Vagina (tissue), 2 donors: ENCODE results near the gene AGL. TPM values are rescaled to one million over a fixed set of nuclear protein-coding genes. Genes with fewer than 3 reads are reported as not detected.
"Not testable (repeated sequence)": the region's sequence is repeated elsewhere in the genome, so short reads cannot be mapped to it uniquely, and the experiment has no call there.

Source experiments
- DNase-seq, 2 donors: peaks; one replicate each; pipeline ENCODE4 v3.0.0-alpha.2; 2017; ENCODE audit errors: extremely low spot score in 2 of 2
- H3K27ac ChIP-seq: fragments of 200-600 bp; sonication (generic); one replicate; pipeline ENCODE4 v1.5.1; 2019
- H3K27me3 ChIP-seq: fragments of 200-600 bp; sonication (generic); one replicate; pipeline ENCODE4 v1.5.1; 2019
- H3K36me3 ChIP-seq, 2 donors: fragments of 200-600 bp; sonication (generic); one replicate each; pipeline ENCODE4 v1.5.1; 2017 to 2019
- H3K4me1 ChIP-seq: fragments of 200-600 bp; sonication (generic); one replicate; pipeline ENCODE4 v1.5.1; 2019
- H3K4me3 ChIP-seq, 2 donors: fragments of 200-600 bp; sonication (generic); 1 replicate in 1 of 2; 2 replicates in 1 of 2; pipeline ENCODE4 v1.5.1; 2016 to 2019
- H3K9me3 ChIP-seq: fragments of 200-600 bp; sonication (generic); one replicate; pipeline ENCODE4 v1.5.1; 2019
- CTCF ChIP-seq, 3 experiments: fragments of 450-650 bp in 2 of 3; fragments of 200-600 bp in 1 of 3; sonication (generic) in 1 of 3; IDR thresholded peaks; one replicate each; pipeline ENCODE4 v1.5.1; 2017 to 2019; ENCODE audit warnings: antibody characterized with exemption in 3 of 3, mild to moderate bottlenecking in 2 of 3, moderate library complexity in 2 of 3
- POLR2A ChIP-seq, 2 donors: fragments of 450-650 bp; IDR thresholded peaks; one replicate each; pipeline ENCODE4 v1.6.1; 2017; ENCODE audit warnings: antibody characterized with exemption in 2 of 2, mild to moderate bottlenecking in 2 of 2, moderate library complexity in 2 of 2
- POLR2AphosphoS5 ChIP-seq, 2 donors: sonication (generic); formaldehyde crosslinking; IDR thresholded peaks; one replicate each; pipeline ENCODE4 v1.9.0; 2017; ENCODE audit warnings: antibody characterized with exemption in 2 of 2, mild to moderate bottlenecking in 2 of 2, low read depth in 1 of 2; ENCODE audit not compliant: insufficient read depth in 1 of 2
- intact Hi-C: fragments of 100-400 bp; cut with DNase I; formaldehyde crosslinking; loops from one replicate; pipeline ENCODE4 v1.15.1; 2023
- small RNA-seq: library from RNA; depleted of rRNA; stranded (forward); fragments of <200 nt; gene quantifications from one replicate; pipeline ENCODE3, GENCODE V24; 2016
- total RNA-seq: library from RNA; depleted of rRNA; stranded (reverse); fragments of >200 nt; gene quantifications from one replicate; pipeline ENCODE4 v1.2.3, GENCODE V29; 2016

Gene AGL
- total RNA-seq, 1 donor from 2014 or later = 14.0 TPM

GRCh38 chr1:99969729-99970621 lies 119.8 kb downstream of the AGL start, which contains the start of gene SLC35A3:
TSS of gene SLC35A3 (plus strand) at chr1:99969996. CDS start at chr1:99993555, 23,559 bp downstream.
- intact Hi-C loops = no loop called here
- Histone ChIP-seq H3K9me3 (no peaks in the 10 kb centered on the region), H3K4me1 (peaks cover 24% of the 10 kb centered on the region)

GRCh38 chr1:99970713-99971255 lies 120.6 kb downstream of the AGL start:
- Histone ChIP-seq H3K36me3 (no peaks in the 10 kb centered on the region), H3K9me3 (no peaks in the 10 kb centered on the region), H3K4me1 (peaks cover 24% of the 10 kb centered on the region), H3K27me3 (no peaks in the 10 kb centered on the region), H3K4me3 (peak overlapping the region; percentile 78 to 90), H3K27ac (peak overlapping the region; percentile 84)
- TF ChIP-seq POLR2A (IDR thresholded peaks at IDR 0.05) (no peak), CTCF (IDR thresholded peaks at IDR 0.05) (no peak), POLR2AphosphoS5 (IDR thresholded peaks at IDR 0.05; ENCODE audit: insufficient read depth in 1 of 2, low read depth in 1 of 2) (no peak)
- DNase-seq = no peak
- intact Hi-C loops = no loop called here

More at GRCh38 chr1:99969729-99970621, 119.8 kb downstream of the AGL start, which contains the start of gene SLC35A3:
- H3K4me3 ChIP-seq = peak within 1 kb of the TSS; percentile 78 to 90
- no peak for DNase-seq
- no peaks in the 10 kb centered on the region for H3K36me3 ChIP-seq
- no peaks in the 10 kb centered on the region for H3K27me3 ChIP-seq
- TF ChIP-seq POLR2A (IDR thresholded peaks at IDR 0.05) = peak in 1 of 2 donors; percentile 6
- peak in 1 of 2 donors; percentile 43 for TF ChIP-seq POLR2AphosphoS5 (IDR thresholded peaks at IDR 0.05; ENCODE audit: insufficient read depth in 1 of 2, low read depth in 1 of 2)
- TF ChIP-seq CTCF (IDR thresholded peaks at IDR 0.05) = no peak
- H3K27ac ChIP-seq = peak within 1 kb of the TSS; percentile 84

GRCh38 chr1:99972066-99972465 lies 121.9 kb downstream of the AGL start:
- H3K9me3 ChIP-seq, H3K27me3 ChIP-seq, DNase-seq, H3K27ac ChIP-seq, H3K36me3 ChIP-seq, intact Hi-C loops, H3K4me3 ChIP-seq: not testable (repeated sequence)
- H3K4me1 ChIP-seq = peaks cover 24% of the 10 kb centered on the region

Small RNA genes lying within 50 kb of the gene (small RNA-seq; reads per million reads assigned to genes)
- not detected for gene AC096949.1

Other genes starting within 250 kb of the AGL start
- gene PALMD, start 204.2 kb upstream of the AGL start, total RNA-seq = 39.5 TPM
- gene FRRS1, start 83.7 kb upstream of the AGL start, total RNA-seq = 22.1 TPM
- 31.9 TPM for gene SLC35A3, start 119.6 kb downstream of the AGL start, total RNA-seq